ENCODE data around the gene WFDC12. TPM values are rescaled to one million over a fixed set of nuclear protein-coding genes. Genes with fewer than 3 reads are reported as not detected.
A peak's percentile ranks its signal among the peaks of the same experiment; 100 is the strongest.

Gene WFDC12
- total RNA-seq, 1 experiment from 2014 or later: not detected

GRCh38 chr20:45094864-45095574, 29.2 kb downstream of the WFDC12 start:
- CTCF ChIA-PET: interaction anchor here (0.6 to 4.3 kb wide), 6 partner anchors 34 to 183 kb away, joined by 3 to 64 read pairs (median 4); no protein-coding TSS in a partner anchor
- POLR2A ChIA-PET (ENCODE audit: unreplicated experiment): no interaction called here
- ATAC-seq: peak; percentile 8; the same call in 1 of the 2 replicates

DNA sequence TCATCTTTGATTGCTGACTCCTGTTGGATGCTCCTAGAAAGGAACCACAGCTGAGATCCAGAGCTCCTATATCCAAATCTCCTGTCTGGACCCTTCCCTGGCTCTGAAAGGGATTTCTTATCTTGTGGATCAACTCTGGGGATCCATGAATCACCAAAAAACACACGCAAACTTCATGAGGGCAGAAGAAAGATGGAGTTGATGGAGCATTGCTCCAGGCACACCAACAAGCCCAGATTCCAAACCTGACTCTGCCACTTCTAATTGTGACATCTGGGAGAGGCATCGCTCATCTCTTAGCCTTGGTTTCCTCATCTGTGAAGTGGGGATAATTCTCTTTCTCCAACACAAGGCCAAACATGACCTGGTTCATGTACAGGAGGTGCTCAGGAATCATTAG, 30.1 kb downstream of the WFDC12 start:
- peaks cover 2% of the 10 kb centered on the region for H3K4me1 ChIP-seq (ENCODE audit: insufficient read depth, low read length)
- H2AFZ ChIP-seq (ENCODE audit: low read length): no peak overlapping the region
- no peaks in the 10 kb centered on the region for H4K20me1 ChIP-seq (ENCODE audit: low read length)
- BruUV-seq (replicated peaks): no TSS peak
- no peak overlapping the region for H3K4me2 ChIP-seq (ENCODE audit: low read length)
- H3K27me3 ChIP-seq (ENCODE audit: low read length): no peaks in the 10 kb centered on the region
- H3F3A ChIP-seq (ENCODE audit: low read length, unreplicated experiment): no peaks in the 10 kb centered on the region
- no peaks in the 10 kb centered on the region for H3K9me2 ChIP-seq (replicated peaks; ENCODE audit: low read length)
- no peak overlapping the region for H3K9ac ChIP-seq (ENCODE audit: low read length)
- H3K9me3 ChIP-seq (ENCODE audit: low read length): no peaks in the 10 kb centered on the region
- H3K36me3 ChIP-seq (ENCODE audit: low read depth, low read length): no peaks in the 10 kb centered on the region
- DNase-seq (no peak), ATAC-seq (no peak)
- H3K4me3 ChIP-seq (ENCODE audit: low read length): no peak overlapping the region
- no peak for TF ChIP-seq EZH2 (IDR thresholded peaks at IDR 0.05; ENCODE audit: low read length, unreplicated experiment)
- intact Hi-C loops (cut with micrococcal nuclease): loop anchor here (2.0 kb wide), 1 partner anchor 13 kb away; no protein-coding TSS in a partner anchor
- POLR2A ChIA-PET (ENCODE audit: unreplicated experiment): no interaction called here
- H3K79me2 ChIP-seq (ENCODE audit: low read length): no peaks in the 10 kb centered on the region
- CTCF ChIA-PET: interaction anchor here (4.3 kb wide), 1 partner anchor 51 kb away, joined by 64 read pairs; no protein-coding TSS in a partner anchor
- no peak overlapping the region for H3K27ac ChIP-seq (ENCODE audit: low read length)

More at GRCh38 chr20:45094864-45095574, 29.2 kb downstream of the WFDC12 start:
- Histone ChIP-seq H4K20me1 (ENCODE audit: low read length) (no peaks in the 10 kb centered on the region), H3K4me3 (ENCODE audit: low read length) (no peak overlapping the region), H3K27me3 (ENCODE audit: low read length) (no peaks in the 10 kb centered on the region), H3K79me2 (ENCODE audit: low read length) (no peaks in the 10 kb centered on the region), H3K9me3 (ENCODE audit: low read length) (no peaks in the 10 kb centered on the region), H3K4me1 (ENCODE audit: insufficient read depth, low read length) (no peaks in the 10 kb centered on the region), H3F3A (ENCODE audit: low read length, unreplicated experiment) (no peaks in the 10 kb centered on the region), H3K36me3 (ENCODE audit: low read depth, low read length) (no peaks in the 10 kb centered on the region), H3K9me2 (replicated peaks; ENCODE audit: low read length) (no peaks in the 10 kb centered on the region), H3K9ac (ENCODE audit: low read length) (no peak overlapping the region), H3K4me2 (ENCODE audit: low read length) (no peak overlapping the region), H3K27ac (ENCODE audit: low read length) (no peak overlapping the region), H2AFZ (ENCODE audit: low read length) (peak overlapping the region; percentile 58)
- intact Hi-C loops (cut with micrococcal nuclease): loop anchor here (1.0 to 2.0 kb wide), 4 partner anchors 14 to 184 kb away; no protein-coding TSS in a partner anchor
- DNase-seq: no peak
- no peak for TF ChIP-seq CTCF (conservative IDR thresholded peaks at IDR 0.05; ENCODE audit: low read depth, low read length)
- no peak for TF ChIP-seq EZH2phosphoT487 (IDR thresholded peaks at IDR 0.05; ENCODE audit: borderline replicate concordance, low read length)
- no peak for TF ChIP-seq EZH2 (IDR thresholded peaks at IDR 0.05; ENCODE audit: low read length, unreplicated experiment)
- no TSS peak for BruUV-seq (replicated peaks)

- H3K9ac ChIP-seq (ENCODE audit: low read length): no peak overlapping the region
- H3K9me3 ChIP-seq (ENCODE audit: low read length): no peaks in the 10 kb centered on the region
- no peaks in the 10 kb centered on the region for H3K9me2 ChIP-seq (replicated peaks; ENCODE audit: low read length)
- H4K20me1 ChIP-seq (ENCODE audit: low read length): no peaks in the 10 kb centered on the region
- intact Hi-C loops (cut with micrococcal nuclease): no loop called here
- BruUV-seq (replicated peaks): no TSS peak
- no peaks in the 10 kb centered on the region for H3K27me3 ChIP-seq (ENCODE audit: low read length)
- H3F3A ChIP-seq (ENCODE audit: low read length, unreplicated experiment): peaks cover 2% of the 10 kb centered on the region
- no peak for DNase-seq
- no peak overlapping the region for H3K27ac ChIP-seq (ENCODE audit: low read length)
- ChIA-PET CTCF (no interaction called here), POLR2A (ENCODE audit: unreplicated experiment) (no interaction called here)
- ATAC-seq: no peak
- H3K4me1 ChIP-seq (ENCODE audit: insufficient read depth, low read length): peaks cover 14% of the 10 kb centered on the region
- TF ChIP-seq EZH2phosphoT487 (IDR thresholded peaks at IDR 0.05; ENCODE audit: borderline replicate concordance, low read length) (no peak), CTCF (conservative IDR thresholded peaks at IDR 0.05; ENCODE audit: low read depth, low read length) (no peak), EZH2 (IDR thresholded peaks at IDR 0.05; ENCODE audit: low read length, unreplicated experiment) (no peak)
- H3K4me3 ChIP-seq (ENCODE audit: low read length): no peak overlapping the region
- no peak overlapping the region for H2AFZ ChIP-seq (ENCODE audit: low read length)
- H3K4me2 ChIP-seq (ENCODE audit: low read length): no peak overlapping the region
- H3K79me2 ChIP-seq (ENCODE audit: low read length): no peaks in the 10 kb centered on the region
- H3K36me3 ChIP-seq (ENCODE audit: low read depth, low read length): no peaks in the 10 kb centered on the region
Observed at GRCh38 chr20:45092898-45093297, 31.4 kb downstream of the WFDC12 start.
